ENCODE measurements around the gene RAD1.
A peak's percentile ranks its signal among the peaks of the same experiment; 100 is the strongest.
"Not testable (repeated sequence)": the region's sequence is repeated elsewhere in the genome, so short reads cannot be mapped to it uniquely, and the experiment has no call there.

RAD1 gene, protein sequence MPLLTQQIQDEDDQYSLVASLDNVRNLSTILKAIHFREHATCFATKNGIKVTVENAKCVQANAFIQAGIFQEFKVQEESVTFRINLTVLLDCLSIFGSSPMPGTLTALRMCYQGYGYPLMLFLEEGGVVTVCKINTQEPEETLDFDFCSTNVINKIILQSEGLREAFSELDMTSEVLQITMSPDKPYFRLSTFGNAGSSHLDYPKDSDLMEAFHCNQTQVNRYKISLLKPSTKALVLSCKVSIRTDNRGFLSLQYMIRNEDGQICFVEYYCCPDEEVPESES

DNA sequence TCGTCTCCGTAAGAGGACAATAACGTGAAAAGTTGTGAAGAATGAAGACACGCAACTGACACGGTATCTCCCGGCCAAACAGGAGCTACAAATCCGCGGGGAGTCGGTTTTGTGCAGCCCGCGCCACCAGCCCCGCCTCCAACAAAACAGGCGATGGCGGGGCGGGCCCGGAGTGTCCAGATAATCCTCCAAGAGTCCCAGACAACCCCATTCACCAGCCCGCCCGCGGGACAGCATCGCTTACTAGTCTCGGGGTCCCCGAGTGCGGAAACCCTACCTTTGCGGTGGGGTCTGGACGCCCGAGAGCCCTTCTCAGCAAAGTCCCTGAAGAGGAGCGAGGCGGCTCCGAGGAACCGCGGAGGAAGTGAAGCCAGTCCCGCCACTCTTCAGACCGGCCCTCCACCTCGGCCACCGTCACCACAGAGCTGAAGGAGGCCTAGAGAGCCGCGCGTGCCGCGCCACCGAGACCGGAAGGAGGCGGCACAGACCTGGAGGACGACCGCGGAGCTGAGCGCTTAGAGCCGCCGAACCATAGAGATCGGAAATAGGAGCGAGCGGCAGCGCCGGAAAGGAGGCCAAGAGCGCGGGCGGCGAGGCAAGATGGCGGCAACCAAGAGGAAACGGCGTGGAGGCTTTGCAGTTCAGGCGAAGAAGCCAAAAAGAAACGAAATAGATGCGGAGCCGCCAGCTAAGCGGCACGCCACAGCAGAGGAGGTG is at the start of gene RAD1, which contains the start of gene BRIX1:
TSS of gene RAD1 (minus strand) at position 366 of the 717 bp plus-strand sequence. CDS start 612 bp downstream, outside the sequence.
TSS of gene BRIX1 (plus strand) at position 573 of the 717 bp plus-strand sequence. CDS start at position 601, 28 bp downstream.
- peak; percentile 96 for DNase-seq

DNA sequence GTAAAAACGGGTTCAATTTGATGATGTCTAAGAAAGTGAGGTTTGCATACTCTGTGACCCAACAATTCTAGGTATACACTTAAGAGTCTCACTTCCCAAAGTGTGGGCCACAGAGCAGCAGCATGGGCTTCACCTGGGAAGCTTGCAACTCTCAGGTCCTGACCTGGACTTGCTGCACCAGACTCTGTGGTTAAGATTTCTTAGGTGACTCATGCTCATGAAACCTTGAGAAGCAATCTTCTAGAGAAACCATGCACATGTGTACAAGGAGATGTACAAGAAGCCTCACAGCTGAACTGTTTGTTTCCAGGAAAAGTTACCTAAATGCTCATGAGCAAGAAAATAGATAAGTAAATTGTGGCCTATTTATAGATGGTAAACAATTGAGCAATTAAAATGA is 44.0 kb upstream of the RAD1 start:
- DNase-seq: no peak

DNA sequence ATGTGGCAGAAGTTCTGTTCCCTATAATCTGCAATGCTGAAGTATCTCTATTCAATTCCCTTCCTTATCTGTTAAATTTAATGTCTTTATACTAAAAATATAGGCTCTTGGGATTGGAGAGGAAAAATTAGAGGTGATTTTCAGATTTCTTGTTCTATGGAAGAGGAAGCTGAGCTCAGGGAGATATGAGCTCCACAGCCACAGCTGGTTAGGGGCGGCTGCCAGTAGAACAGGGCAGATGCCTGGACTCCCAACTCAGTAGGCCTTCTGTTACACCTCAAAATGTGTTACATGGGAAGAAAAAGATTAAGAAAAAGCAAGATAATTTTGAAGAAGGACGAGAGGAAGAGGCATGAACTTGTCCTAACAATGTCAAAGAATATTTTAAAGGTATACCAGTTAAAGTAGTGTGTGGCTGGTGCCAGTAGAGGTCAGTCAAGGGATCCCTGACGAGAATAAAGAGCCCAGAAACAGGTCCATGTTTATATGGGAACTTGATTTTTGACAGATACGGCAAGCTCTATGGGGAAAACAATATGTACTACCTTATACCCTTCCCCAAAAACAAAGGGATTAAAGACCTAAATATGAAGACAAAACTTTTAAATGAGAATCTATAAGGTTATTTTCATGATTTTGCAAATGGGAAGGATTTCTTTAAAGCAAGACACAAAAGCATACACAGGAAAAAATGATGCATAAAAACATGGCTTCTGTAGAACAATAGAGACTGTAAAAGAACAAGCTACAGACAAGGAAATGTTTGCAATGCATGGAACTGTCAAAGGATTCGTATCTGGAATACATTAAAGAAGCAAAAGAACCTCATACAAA is 42.8 kb upstream of the RAD1 start:
- DNase-seq: no peak

DNA sequence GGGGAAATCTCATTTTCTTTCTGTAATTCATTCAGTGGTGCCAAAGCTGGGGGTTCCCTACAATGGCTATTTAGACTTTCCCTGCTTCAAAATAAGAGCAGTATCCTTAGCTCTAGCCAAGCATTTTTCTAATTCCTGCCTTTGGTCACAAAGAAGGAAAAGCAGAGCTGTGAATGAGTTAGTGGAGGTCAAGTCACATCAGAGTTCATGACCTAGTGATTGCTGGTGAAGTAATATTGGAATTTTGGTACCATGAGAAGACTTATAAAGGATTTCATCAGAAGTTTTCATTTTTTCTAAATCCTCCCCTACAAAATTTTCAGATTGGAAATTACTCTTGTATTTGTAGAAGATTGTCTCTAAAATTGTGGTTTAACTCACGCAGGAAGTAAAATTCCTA is 42.0 kb upstream of the RAD1 start:
- DNase-seq: no peak

DNA sequence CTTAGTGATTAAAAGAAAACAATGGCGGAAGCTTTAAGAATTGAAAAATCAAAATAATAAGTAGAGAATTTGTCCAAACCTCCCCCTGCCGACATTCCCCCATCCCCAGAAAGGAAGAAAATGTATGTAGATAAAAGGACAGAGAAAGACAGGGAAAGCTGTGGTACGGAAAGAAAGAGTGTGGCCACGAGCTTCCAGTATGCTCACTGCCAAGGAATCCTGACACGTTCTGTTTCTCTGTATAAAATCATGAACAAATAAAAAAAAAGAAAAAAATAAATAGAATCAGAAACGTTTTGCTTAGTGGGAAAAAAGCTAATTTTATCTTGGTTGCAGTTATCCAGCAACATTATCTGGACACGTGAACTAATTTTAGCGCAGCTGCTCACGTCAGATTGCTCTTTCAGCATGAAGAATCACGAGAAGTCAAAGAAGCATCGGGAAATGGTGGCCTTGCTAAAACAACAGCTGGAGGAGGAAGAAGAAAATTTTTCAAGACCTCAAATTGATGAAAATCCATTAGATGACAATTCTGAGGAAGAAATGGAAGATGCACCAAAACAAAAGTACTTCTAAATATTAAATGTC is 29.2 kb upstream of the RAD1 start:
- no peak for DNase-seq

DNA sequence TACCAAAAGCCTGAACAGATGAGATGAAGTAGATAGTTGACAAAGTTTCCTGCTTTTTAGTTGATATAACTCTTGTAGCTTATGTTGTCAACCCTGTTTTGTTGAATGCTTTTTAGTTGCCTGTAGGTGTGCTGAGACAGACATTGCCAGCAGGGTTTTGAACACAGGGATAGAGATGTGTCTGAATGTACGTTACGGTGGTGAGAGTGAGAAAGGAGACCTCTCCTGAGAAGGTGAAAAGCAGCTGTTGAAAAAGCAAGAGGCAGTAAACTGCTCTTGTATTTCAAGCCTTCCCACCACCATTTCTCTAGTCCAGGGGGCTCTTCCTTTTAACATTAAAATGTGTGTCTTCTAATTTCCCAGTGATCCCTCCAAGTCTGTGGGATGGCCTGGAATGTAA is 28.7 kb upstream of the RAD1 start:
- DNase-seq: no peak

DNA sequence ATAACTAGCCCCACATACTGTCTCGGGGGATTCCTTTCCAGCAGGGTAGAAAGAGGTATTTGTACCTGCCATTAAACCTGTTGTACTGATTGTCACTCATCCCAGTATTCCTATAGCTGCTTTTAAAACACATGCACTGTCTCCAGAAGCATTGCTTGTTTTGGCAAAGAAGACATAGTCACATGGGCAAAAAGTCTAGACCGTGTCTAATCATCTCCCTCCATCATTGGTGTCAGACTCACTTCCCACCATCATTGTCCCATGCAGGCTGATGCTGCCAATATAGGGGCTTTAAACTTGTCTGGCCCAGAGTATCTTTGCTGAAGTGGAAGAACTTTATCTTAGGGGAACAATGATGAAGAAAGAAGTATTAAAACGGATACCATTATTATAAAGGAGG is 26.6 kb upstream of the RAD1 start:
- no peak for DNase-seq

DNA sequence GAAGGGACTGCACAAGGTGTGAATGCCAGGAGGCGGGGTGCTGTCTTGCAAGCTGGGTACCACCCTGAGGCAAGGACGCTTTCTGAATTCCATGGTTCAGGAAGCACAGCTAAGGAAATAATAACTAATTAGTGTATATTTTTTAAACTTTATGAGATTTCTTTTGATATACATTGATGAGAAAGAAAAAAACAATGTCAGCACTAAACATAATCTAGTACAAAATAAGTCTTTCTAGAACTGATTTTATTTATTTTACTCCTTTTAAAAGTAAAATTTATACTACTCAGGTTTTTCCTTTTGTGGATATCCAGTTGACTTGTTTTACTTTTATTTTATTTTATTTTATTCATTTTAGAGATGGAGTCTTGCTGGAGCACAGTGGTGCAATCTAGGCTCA is 17.6 kb upstream of the RAD1 start:
- DNase-seq: no peak

DNA sequence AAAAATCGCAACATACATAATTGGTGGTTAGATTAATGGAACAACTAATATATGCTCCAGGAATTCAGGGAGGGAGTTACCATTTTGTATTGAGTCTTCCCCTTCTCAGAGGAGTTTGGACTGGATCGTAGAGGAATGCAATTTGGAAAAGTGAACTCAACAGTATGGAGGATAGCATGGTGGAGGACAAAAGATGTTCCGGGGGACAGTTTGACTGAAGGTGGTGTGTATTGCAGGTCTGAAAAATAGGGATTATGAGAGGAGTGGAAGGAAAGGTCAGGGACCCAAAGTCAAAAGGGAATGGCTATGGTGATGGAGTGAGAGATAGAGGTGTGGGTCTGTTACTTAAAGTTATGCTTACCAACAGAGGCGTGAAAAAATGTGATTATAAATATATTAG is 15.6 kb upstream of the RAD1 start:
- no peak for DNase-seq

DNA sequence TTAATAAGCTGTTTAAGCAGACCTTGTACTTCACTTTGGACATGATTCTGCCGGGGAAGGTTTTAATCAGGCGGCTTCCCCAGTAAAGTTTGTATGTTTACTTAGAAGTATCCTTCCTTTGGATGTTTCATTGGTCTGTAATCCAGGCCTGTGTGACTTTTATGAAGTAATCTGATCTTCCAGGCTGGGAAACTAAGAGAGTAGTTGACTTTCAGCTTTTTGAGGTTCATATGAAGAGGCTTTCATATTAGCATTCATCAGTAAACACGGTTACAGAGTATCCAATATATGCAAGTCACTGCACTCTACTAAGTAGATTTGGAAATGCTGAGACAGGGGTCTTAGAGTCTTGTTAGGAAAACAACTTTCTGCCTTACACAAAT is 15.1 kb upstream of the RAD1 start:
- DNase-seq: no peak

DNA sequence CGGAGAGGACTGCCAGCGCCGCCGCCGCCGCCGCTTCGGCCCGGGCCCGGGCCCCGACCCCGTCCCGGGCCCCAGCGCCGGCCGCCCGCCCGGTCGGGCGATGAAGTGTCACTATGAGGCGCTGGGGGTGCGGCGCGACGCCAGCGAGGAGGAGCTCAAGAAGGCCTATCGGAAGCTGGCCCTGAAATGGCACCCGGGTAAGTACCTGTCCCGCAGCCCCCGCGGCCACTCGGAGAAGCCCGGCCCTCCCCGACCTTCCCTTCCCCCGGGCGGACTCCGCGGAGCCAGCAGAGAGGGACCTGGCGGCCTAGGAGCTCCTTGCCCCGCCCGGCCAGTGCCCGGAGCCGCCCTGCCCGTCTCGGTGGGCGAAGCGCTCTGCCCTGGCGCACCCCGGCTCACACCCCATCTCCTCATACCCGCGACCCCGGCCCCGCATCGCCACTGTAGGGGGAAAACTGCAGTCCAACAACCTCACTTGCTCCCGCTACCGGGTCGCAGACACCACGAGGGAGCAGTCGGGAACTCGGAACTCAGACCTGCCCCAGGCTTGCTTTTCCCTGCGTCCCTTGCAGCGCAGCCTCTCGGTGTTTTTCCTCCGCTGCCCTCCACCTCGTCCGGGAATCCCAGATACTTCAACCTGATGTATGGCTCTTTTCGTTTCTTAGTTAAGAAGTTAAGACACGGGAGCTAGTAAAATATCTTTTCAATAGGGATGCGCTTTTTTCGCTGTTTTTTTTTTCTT is 14.6 kb upstream of the RAD1 start:
- peak; percentile 74 for DNase-seq

DNA sequence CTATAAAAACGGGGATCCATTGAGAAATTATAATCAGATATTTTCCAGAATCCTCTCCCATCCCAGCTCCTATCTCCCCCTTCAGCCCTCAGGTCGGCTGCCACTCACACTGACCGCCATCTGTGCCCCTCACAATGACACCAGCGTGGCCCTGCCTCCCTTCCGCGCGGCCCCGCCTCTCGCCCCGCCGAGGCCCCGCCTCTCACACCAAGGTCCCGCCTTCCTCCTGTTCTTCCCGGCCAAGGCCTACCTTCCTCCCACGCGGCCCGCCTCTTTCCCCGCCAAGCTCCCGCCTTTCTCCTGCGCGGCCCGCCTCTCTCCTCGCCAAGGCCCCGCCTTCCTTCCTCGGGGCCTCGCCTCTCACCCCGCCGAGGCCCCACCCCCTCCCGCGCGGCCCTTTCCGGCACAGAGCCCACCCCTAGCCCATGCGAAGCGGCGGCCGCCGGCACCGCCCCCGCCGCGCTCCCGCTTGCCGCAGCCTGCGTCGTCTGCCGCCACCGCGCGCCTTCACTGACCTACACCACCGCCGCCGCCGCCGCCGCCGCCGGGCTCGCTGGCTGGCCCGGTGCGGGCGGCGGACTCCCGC is 13.9 kb upstream of the RAD1 start, which contains the start of gene DNAJC21:
TSS of gene DNAJC21 (plus strand) at position 426 of the 586 bp plus-strand sequence. CDS start 261 bp downstream, outside the sequence.
- DNase-seq: peak; percentile 97

DNA sequence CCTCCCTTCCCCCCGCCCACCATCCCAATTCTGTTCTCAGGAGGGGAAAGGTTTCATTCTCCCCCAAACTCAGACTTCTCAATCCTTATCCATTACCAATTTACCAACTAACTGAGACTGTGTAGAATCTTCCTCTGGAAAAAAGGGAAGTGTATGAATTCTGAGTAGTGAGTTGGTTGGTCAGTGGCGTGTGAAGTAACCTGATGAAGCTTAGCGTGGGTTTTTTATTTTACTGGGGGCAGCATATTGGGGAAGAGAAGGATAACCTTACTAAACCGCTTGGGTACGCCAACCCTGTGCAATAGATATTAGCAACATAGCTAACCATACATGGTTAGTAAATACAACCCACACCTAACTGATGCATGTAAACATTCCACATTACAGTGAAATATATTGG is 13.0 kb upstream of the RAD1 start:
- DNase-seq: no peak

DNA sequence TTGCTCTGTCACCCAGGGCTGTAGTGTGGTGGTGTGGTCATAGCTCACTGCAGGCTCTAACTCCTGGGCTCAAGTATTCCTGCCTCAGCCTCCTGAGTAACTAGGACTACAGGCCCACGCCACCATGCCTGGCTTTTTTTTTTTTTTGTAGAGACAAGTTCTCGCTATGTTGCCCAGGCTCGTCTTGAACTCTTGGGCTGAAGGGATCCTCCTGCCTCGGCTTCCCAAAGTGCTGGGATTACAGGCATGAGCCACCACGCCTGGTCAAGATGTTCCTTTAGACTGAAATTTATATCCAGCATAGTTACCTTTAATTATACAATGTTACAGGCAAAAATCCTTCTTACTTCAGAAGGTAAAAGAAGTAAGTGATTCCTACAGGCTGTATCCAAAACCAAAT is 12.5 kb upstream of the RAD1 start:
- DNase-seq: no peak

DNA sequence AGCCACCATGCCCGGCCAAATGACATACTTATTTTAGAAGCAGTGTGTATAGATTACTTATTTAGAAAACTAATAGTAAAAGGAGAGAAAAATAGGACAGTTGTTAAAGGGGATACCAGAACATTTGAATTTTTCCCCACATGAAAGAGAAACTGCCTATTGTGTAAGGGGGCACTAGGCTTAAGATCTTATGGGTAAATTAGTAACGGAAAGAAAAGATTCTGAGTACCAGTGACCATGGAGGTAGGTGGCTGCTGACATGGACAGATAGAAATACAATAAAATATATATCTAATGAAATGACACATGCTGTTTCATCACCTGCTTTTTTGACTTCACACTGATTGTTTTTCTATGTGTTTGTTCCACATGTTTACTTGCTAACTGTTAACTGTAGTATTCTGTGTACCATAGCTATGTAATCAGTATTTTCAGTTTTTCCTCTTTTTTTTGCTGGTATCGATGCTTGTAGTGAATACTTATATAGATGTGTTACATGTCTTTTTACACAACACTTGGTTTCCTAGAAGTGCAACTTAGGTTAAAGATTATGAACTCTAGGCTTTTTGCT is 11.1 kb upstream of the RAD1 start:
- DNase-seq: no peak

DNA sequence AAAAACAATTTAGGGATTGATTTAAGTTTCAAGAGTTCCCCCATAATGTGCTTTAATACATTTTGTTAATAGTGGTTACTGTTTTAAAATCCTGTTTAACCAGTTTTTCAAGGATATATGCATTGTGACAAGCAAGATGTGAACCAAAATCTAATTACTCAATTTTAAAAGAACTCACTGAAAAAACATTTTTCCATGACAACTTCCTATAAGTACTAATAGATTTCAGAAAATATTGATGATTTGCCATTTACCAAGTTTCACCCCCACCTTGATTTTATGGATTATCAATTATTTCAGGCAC is 9.1 kb upstream of the RAD1 start:
- no peak for DNase-seq

DNA sequence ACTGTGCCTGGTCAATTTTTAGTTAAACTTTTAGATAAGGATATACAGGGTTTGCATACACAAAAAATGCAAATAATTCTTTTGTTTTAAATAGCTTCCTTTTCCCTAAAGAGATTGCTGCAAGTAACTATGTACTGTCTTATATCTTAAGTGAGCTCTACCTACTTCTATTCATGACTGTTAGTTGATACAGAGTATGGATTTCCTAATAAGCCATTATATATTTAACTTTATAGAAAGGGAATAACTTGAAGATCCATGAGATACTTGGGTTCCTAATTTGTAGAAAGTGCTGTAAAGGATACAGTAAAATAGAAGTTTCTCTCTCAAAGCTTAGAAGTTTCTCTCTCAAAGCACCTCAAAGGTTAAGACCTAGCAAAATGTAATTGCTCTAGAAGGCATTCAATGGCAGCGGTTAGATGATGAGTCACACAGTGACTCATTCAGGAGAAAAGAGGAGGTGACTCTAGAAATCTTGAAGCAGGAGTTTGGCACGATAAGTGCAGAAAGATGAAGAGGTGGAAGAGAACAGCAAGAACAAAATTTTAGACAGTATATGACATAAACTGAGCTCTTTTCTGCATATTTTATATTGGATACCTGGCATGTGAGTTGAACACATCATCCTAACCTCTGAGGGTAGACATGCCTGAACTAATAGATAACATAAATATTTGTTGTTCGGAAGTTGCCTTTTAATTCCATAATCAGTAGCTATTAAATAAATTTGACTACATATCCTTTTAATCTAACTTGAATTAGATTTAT is 8.6 kb upstream of the RAD1 start:
- DNase-seq: no peak

DNA sequence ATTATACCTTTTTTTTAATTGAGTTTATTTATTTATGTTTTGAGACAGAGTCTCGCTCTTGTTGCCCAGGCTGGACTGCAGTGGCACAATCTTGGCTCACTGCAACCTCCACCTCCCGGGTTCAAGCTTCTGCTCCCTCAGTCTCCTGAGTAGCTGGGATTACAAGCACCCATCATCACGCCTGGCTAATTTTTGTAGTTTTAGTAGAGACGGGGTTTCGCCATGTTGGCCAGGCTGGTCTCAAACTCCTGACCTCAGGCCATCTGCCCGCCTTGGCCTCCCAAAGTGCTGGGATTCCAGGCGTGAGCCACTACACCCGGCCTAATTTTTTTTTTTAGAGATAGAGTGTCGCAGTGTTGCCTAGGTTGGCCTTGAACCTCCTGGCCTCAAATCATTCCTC is 8.0 kb upstream of the RAD1 start:
- DNase-seq: not testable (repeated sequence)

DNA sequence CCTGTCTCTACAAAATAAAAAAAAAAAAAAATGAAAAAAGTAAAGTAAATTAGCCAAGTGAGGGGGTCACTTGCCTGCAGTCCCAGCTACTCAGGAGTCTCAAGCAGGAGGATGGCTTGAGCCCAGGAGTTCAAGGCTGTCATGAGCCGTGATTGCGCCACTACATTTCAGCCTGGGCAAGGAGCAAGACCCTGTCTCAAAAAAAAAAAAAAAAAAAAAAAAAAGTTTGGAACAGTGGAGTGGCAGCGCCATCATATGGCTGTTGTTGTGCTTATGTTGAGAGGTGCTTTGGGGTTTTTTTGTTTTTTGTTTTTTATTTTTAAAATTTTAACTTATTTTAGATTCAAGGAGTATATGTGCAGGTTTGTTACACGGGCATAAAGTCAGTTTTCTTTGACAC is 3.8 kb upstream of the RAD1 start:
- no peak for DNase-seq

DNA sequence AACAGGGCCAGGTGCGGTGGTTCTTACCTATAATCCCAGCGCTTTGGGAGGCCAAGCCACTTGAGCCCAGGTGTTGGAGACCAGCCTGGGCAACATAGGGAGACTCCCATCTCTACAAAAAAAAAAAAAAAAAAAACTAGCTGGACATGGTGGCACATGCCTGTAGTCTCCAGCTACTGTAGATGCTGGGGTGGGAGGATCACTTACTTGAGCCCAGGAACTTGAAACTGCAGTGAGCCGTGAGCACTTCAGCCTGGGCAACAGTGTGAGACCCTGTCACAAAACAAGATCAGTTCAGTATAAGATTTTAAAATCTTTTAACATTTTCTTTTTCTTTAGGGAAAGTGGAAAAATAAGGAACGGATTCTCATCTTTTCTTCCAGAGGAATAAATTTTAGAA is 2.7 kb upstream of the RAD1 start:
- DNase-seq: no peak

DNA sequence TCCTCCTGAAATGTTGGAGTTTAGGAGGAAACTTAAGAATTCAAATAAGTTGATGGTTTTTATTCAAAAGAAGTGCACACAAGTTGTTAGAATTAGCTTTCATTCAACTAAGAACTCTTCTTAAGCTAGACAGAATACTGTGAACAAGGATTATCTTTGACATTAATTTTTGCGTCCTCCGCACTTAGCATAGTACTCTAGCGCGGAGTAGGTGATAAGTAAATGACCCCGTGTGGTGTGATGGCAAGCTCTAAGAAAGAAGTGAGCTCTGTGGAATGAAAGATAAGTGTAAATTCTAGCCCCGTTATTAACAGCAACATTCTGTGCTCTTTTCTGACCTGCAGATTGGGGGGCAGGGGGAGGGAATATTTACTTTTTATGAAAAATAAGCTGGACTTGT is 1.2 kb upstream of the RAD1 start:
- DNase-seq: no peak
